Osteoblast (primary cell): ENCODE measurements around the gene HDAC5. TPM values are rescaled to one million over a fixed set of nuclear protein-coding genes. Genes with fewer than 3 reads are reported as not detected.

Experiments
- DNase-seq: peaks from one replicate; pipeline ENCODE4 v3.0.0; 2011; ENCODE audit warnings: low spot score, mixed read lengths; ENCODE audit not compliant: insufficient read length; ENCODE audit errors: missing footprints
- H2AFZ ChIP-seq: 2 replicates; pipeline ENCODE4 v1.6.0; 2011; ENCODE audit warnings: mild to moderate bottlenecking, low read length
- H3K27ac ChIP-seq: 2 replicates; pipeline ENCODE4 v1.5.1; 2011; ENCODE audit warnings: mild to moderate bottlenecking, low read depth, low read length, moderate library complexity
- H3K27me3 ChIP-seq: 2 replicates; pipeline ENCODE4 v1.6.0; 2012; ENCODE audit warnings: mild to moderate bottlenecking, control low read depth, inconsistent platforms, low read length, moderate library complexity; ENCODE audit not compliant: insufficient read depth
- H3K36me3 ChIP-seq: 2 replicates; pipeline ENCODE4 v1.5.1; 2011; ENCODE audit warnings: mild to moderate bottlenecking, low read length, control low read depth, moderate library complexity; ENCODE audit not compliant: insufficient read depth
- H3K4me1 ChIP-seq: 2 replicates; pipeline ENCODE4 v1.5.1; 2011; ENCODE audit warnings: mild to moderate bottlenecking, low read length, control low read depth, moderate library complexity; ENCODE audit not compliant: insufficient read depth
- H3K4me2 ChIP-seq: 2 replicates; pipeline ENCODE4 v1.6.0; 2011; ENCODE audit warnings: mild to moderate bottlenecking, low read length; ENCODE audit not compliant: insufficient read depth
- H3K4me3 ChIP-seq: fragments of 200-600 bp; sonication (generic); 3 replicates; pipeline ENCODE4 v1.5.1; 2012; ENCODE audit warnings: mild to moderate bottlenecking, low read length, inconsistent platforms; ENCODE audit not compliant: insufficient read depth
- H3K79me2 ChIP-seq: 2 replicates; pipeline ENCODE4 v1.6.0; 2012; ENCODE audit warnings: mild to moderate bottlenecking, low read length, control low read depth, inconsistent platforms; ENCODE audit not compliant: insufficient read depth
- H3K9me3 ChIP-seq: 2 replicates; pipeline ENCODE4 v1.5.1; 2011; ENCODE audit warnings: low read depth, low read length, control low read depth
- H4K20me1 ChIP-seq: 2 replicates; pipeline ENCODE4 v1.6.0; 2012; ENCODE audit warnings: mild to moderate bottlenecking, low read length, control low read depth; ENCODE audit not compliant: insufficient read depth
- CTCF ChIP-seq: IDR thresholded peaks from 2 replicates; pipeline ENCODE4 v1.5.1; 2011; ENCODE audit warnings: mild to moderate bottlenecking, low read depth, low read length, moderate library complexity; ENCODE audit errors: extremely low read depth
- total RNA-seq: library from RNA; depleted of rRNA; stranded (reverse); fragments of >200 nt; gene quantifications from 2 replicates; pipeline ENCODE4 v1.2.3, GENCODE V29; 2012

Gene HDAC5
- total RNA-seq, 1 donor = 85.4 TPM

GRCh38 chr17:44119062-44119461 is 4.4 kb downstream of the HDAC5 start:
- H4K20me1 ChIP-seq = peaks cover 48% of the 10 kb centered on the region
- DNase-seq = peak; percentile 31

GRCh38 chr17:44118427-44119050 is 4.9 kb downstream of the HDAC5 start:
- no peaks in the 10 kb centered on the region for H3K9me3 ChIP-seq
- TF ChIP-seq CTCF = no peak
- H3K4me2 ChIP-seq = no peak overlapping the region
- no peak overlapping the region for H2AFZ ChIP-seq
- H3K4me3 ChIP-seq = no peak overlapping the region
- peak; percentile 60 for DNase-seq
- H3K27ac ChIP-seq = no peak overlapping the region
- no peaks in the 10 kb centered on the region for H3K27me3 ChIP-seq
- no peaks in the 10 kb centered on the region for H3K36me3 ChIP-seq
- H3K79me2 ChIP-seq = peaks cover 49% of the 10 kb centered on the region
- peaks cover 51% of the 10 kb centered on the region for H4K20me1 ChIP-seq
- H3K4me1 ChIP-seq = peaks cover 10% of the 10 kb centered on the region

More at GRCh38 chr17:44119062-44119461, 4.4 kb downstream of the HDAC5 start:
- Histone ChIP-seq H3K4me3 (no peak overlapping the region), H3K27me3 (no peaks in the 10 kb centered on the region), H3K79me2 (peaks cover 46% of the 10 kb centered on the region), H3K4me1 (peaks cover 12% of the 10 kb centered on the region), H3K36me3 (no peaks in the 10 kb centered on the region), H2AFZ (no peak overlapping the region), H3K9me3 (no peaks in the 10 kb centered on the region), H3K27ac (no peak overlapping the region), H3K4me2 (no peak overlapping the region)
- TF ChIP-seq CTCF = no peak

- Histone ChIP-seq H3K36me3 (no peaks in the 10 kb centered on the region), H3K4me2 (no peak overlapping the region), H3K27ac (no peak overlapping the region), H3K9me3 (no peaks in the 10 kb centered on the region), H3K4me3 (no peak overlapping the region), H3K4me1 (peaks cover 3% of the 10 kb centered on the region), H4K20me1 (peaks cover 55% of the 10 kb centered on the region), H3K79me2 (peaks cover 42% of the 10 kb centered on the region), H3K27me3 (no peaks in the 10 kb centered on the region), H2AFZ (no peak overlapping the region)
- no peak for DNase-seq
- TF ChIP-seq CTCF = no peak
Observed at GRCh38 chr17:44117351-44117750, 6.1 kb downstream of the HDAC5 start.

- Histone ChIP-seq H3K27me3 (no peaks in the 10 kb centered on the region), H3K4me1 (peaks cover 8% of the 10 kb centered on the region), H3K27ac (no peak overlapping the region), H4K20me1 (peaks cover 52% of the 10 kb centered on the region), H2AFZ (no peak overlapping the region), H3K4me2 (no peak overlapping the region), H3K79me2 (peaks cover 32% of the 10 kb centered on the region), H3K9me3 (no peaks in the 10 kb centered on the region), H3K36me3 (no peaks in the 10 kb centered on the region), H3K4me3 (no peak overlapping the region)
- peak; percentile 94 for DNase-seq
- peak; percentile 83 for TF ChIP-seq CTCF
Observed at GRCh38 chr17:44115585-44116415, 7.6 kb downstream of the HDAC5 start.
